Measurements from ENCODE around the gene RTTN. TPM values are rescaled to one million over a fixed set of nuclear protein-coding genes. Genes with fewer than 3 reads are reported as not detected.

RTTN gene
- total and polyA plus RNA-seq, 9 of the 15 experiments (the other 6 are each of a cell fraction or from before 2014, with no cell fraction given): 3.1 to 18.3 (median 10.6) TPM

DNA sequence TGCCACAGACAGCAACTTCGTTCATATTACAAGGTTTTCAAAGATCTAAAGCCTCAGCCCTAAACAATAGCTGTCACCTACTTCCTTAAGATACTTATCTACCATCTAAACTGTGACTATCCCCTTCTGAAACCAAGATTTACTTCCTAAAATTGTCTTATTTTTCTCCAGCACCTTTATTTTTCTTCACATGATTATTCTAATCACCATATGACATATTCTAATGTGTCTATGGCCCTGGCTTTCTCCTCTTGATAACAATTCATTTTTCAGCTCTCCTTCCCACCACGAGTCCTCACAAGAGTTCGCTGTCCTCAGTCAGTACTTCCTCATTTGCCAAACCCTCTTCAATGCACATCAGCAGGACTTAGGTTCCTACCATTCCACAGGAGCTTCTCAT lies 53.9 kb downstream of the RTTN start (continued):
- TF ChIP-seq POLR3A (IDR thresholded peaks at IDR 0.05; ENCODE audit: borderline replicate concordance, extremely low read depth, insufficient read depth, insufficient read length) (no peak), ZBED1 (IDR thresholded peaks at IDR 0.05) (no peak), KDM1A (IDR thresholded peaks at IDR 0.05) (no peak), CTBP1 (IDR thresholded peaks at IDR 0.05; ENCODE audit: borderline replicate concordance) (no peak), YY1 (IDR thresholded peaks at IDR 0.05; ENCODE audit: borderline replicate concordance in 1 of 3, control insufficient read depth in 1 of 3, extremely low read depth in 1 of 3, insufficient read depth in 3 of 3, insufficient read length in 1 of 3, insufficient replicate concordance in 2 of 3, low read depth in 1 of 3, low read length in 2 of 3) (no peak), MAFF (IDR thresholded peaks at IDR 0.05; ENCODE audit: low read length) (no peak), GATA2 (CRISPR knock-in tag; IDR thresholded peaks at IDR 0.05) (peak; percentile 42), KAT2B (IDR thresholded peaks at IDR 0.05; ENCODE audit: low read depth, low read length) (no peak), CBX2 (IDR thresholded peaks at IDR 0.05; ENCODE audit: insufficient read depth, low read length, poor library complexity, severe bottlenecking) (no peak), TAF1 (IDR thresholded peaks at IDR 0.05; ENCODE audit: control insufficient read depth, extremely low read depth, insufficient read depth, low read length, severe bottlenecking) (no peak), ZNF76 (CRISPR knock-in tag; IDR thresholded peaks at IDR 0.05; ENCODE audit: borderline replicate concordance) (no peak), GTF3C2 (IDR thresholded peaks at IDR 0.05; ENCODE audit: borderline replicate concordance, extremely low read depth, insufficient read length) (no peak), SIX5 (IDR thresholded peaks at IDR 0.05; ENCODE audit: borderline replicate concordance in 1 of 2, insufficient read depth in 1 of 2, low read depth in 1 of 2, low read length in 2 of 2) (no peak), HSF4 (CRISPR knock-in tag; IDR thresholded peaks at IDR 0.05; ENCODE audit: borderline replicate concordance) (no peak), ZNF175 (CRISPR knock-in tag; IDR thresholded peaks at IDR 0.05; ENCODE audit: low read depth) (no peak), ELF4 (CRISPR knock-in tag; IDR thresholded peaks at IDR 0.05) (no peak), ZC3H8 (IDR thresholded peaks at IDR 0.05) (no peak)
- TF ChIP-seq, protein P1, sequence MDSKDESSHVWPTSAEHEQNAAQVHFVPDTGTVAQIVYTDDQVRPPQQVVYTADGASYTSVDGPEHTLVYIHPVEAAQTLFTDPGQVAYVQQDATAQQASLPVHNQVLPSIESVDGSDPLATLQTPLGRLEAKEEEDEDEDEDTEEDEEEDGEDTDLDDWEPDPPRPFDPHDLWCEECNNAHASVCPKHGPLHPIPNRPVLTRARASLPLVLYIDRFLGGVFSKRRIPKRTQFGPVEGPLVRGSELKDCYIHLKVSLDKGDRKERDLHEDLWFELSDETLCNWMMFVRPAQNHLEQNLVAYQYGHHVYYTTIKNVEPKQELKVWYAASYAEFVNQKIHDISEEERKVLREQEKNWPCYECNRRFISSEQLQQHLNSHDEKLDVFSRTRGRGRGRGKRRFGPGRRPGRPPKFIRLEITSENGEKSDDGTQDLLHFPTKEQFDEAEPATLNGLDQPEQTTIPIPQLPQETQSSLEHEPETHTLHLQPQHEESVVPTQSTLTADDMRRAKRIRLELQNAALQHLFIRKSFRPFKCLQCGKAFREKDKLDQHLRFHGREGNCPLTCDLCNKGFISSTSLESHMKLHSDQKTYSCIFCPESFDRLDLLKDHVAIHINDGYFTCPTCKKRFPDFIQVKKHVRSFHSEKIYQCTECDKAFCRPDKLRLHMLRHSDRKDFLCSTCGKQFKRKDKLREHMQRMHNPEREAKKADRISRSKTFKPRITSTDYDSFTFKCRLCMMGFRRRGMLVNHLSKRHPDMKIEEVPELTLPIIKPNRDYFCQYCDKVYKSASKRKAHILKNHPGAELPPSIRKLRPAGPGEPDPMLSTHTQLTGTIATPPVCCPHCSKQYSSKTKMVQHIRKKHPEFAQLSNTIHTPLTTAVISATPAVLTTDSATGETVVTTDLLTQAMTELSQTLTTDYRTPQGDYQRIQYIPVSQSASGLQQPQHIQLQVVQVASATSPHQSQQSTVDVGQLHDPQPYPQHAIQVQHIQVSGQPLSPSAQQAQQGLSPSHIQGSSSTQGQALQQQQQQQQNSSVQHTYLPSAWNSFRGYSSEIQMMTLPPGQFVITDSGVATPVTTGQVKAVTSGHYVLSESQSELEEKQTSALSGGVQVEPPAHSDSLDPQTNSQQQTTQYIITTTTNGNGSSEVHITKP (IDR thresholded peaks at IDR 0.05; ENCODE audit: partially characterized antibody): no peak
- TF ChIP-seq, protein P2, sequence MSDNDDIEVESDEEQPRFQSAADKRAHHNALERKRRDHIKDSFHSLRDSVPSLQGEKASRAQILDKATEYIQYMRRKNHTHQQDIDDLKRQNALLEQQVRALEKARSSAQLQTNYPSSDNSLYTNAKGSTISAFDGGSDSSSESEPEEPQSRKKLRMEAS (CRISPR knock-in tag; IDR thresholded peaks at IDR 0.05): no peak
- TF ChIP-seq, protein P3, sequence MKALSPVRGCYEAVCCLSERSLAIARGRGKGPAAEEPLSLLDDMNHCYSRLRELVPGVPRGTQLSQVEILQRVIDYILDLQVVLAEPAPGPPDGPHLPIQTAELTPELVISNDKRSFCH (CRISPR knock-in tag; IDR thresholded peaks at IDR 0.05): no peak
- TF ChIP-seq, protein P3 (tag; IDR thresholded peaks at IDR 0.05): no peak
